Measurements from ENCODE around the gene ADORA3. TPM values are rescaled to one million over a fixed set of nuclear protein-coding genes. Genes with fewer than 3 reads are reported as not detected.

The ADORA3 gene
- total RNA-seq, 4 donors from 2014 or later = 4.9 to 13.3 (median 5.1) TPM

GRCh38 chr1:111481387-111482221 lies 21.8 kb downstream of the ADORA3 start:
- no peaks in the 10 kb centered on the region for H3K27me3 ChIP-seq
- intact Hi-C loops (cut with DNase I) = loop anchor here (5.0 kb wide), 2 partner anchors 226 to 276 kb away; partner anchors contain the start of gene DDX20
- no peaks in the 10 kb centered on the region for H3K9me3 ChIP-seq
- H3K27ac ChIP-seq (replicated peaks in 1 of 4) = no peak overlapping the region
- peaks cover 9 to 25% (median 13%) of the 10 kb centered on the region in 4 donors for H3K4me1 ChIP-seq
- H3K36me3 ChIP-seq = peaks cover 0 to 13% (median 4%) of the 10 kb centered on the region in 4 donors
- 30% methylated on average over 8 of the region's 8 CpGs for WGBS
- TF ChIP-seq EP300 (IDR thresholded peaks at IDR 0.05) (no peak), POLR2AphosphoS5 (IDR thresholded peaks at IDR 0.05) (peak in 1 of 2 donors; percentile 42)
- TF ChIP-seq, protein P1, sequence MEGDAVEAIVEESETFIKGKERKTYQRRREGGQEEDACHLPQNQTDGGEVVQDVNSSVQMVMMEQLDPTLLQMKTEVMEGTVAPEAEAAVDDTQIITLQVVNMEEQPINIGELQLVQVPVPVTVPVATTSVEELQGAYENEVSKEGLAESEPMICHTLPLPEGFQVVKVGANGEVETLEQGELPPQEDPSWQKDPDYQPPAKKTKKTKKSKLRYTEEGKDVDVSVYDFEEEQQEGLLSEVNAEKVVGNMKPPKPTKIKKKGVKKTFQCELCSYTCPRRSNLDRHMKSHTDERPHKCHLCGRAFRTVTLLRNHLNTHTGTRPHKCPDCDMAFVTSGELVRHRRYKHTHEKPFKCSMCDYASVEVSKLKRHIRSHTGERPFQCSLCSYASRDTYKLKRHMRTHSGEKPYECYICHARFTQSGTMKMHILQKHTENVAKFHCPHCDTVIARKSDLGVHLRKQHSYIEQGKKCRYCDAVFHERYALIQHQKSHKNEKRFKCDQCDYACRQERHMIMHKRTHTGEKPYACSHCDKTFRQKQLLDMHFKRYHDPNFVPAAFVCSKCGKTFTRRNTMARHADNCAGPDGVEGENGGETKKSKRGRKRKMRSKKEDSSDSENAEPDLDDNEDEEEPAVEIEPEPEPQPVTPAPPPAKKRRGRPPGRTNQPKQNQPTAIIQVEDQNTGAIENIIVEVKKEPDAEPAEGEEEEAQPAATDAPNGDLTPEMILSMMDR (IDR thresholded peaks at IDR 0.05) = peak; percentile 70 to 92 (median 73)
- peak; percentile 94 for DNase-seq (ENCODE audit: extremely low spot score)
- H3K4me3 ChIP-seq = no peak overlapping the region

DNA sequence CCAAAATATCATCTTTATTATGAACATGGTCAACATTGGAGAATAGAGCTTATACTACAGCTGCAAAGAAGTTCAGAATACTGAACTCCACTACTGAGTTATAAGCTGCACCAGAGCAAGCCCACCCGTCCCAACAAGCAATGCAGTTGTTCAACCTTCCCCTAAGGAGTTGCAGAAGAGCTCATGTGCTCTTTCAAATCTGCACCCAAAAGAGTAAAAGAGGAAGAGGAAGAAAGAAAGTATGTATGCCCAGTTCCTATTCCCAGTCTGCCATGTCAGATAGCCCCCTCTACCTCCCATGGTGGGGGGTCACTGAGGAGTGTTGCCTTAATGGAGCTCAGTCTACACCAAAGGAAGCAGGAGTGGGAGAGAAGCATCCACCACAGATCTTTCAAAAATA lies 22.8 kb downstream of the ADORA3 start:
- intact Hi-C loops (cut with DNase I) = loop anchor here (5.0 kb wide), 2 partner anchors 227 to 277 kb away; partner anchors contain the start of gene DDX20
- Histone ChIP-seq H3K4me1 (peaks cover 9 to 25% (median 16%) of the 10 kb centered on the region in 4 donors), H3K36me3 (peaks cover 0 to 13% (median 4%) of the 10 kb centered on the region in 4 donors), H3K27ac (replicated peaks in 1 of 4) (no peak overlapping the region), H3K27me3 (no peaks in the 10 kb centered on the region), H3K9me3 (no peaks in the 10 kb centered on the region), H3K4me3 (no peak overlapping the region)
- DNase-seq (ENCODE audit: extremely low spot score) = no peak
- TF ChIP-seq, protein P1 (IDR thresholded peaks at IDR 0.05) = no peak
- TF ChIP-seq POLR2AphosphoS5 (IDR thresholded peaks at IDR 0.05) (no peak), EP300 (IDR thresholded peaks at IDR 0.05) (no peak), POLR2A (IDR thresholded peaks at IDR 0.05; ENCODE audit: low read depth) (no peak)
- 72% methylated on average over 1 of the region's 1 CpG for WGBS

DNA sequence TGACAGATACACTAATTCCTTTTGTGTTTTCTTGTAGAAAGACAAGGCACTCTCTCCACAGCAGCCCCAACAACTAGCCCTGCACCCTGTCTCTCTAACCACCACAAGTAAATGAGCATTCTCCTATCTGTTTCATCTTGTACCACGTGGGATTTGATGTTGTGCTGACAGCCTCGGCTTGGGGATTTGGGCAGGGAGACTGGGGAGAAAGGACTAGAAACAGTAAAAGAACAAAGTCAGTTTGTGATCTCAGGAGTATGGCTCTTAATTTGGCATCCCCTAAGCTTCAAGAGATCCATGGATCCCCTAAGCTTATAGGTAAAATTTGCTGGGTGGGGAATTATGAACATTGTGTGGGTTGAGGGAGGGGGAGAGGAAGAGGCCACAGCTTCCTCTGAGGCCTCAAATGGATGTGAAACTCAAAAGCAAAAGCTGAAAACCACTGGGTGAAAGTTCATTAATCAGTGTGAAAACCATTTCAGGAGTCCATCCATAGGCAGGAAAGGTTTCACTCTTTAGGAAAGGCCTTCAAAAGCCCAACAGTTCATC lies 26.6 kb downstream of the ADORA3 start:
- Histone ChIP-seq H3K36me3 (peaks cover 0 to 20% (median 11%) of the 10 kb centered on the region in 4 donors), H3K4me3 (no peak overlapping the region), H3K4me1 (peaks cover 12 to 35% (median 12%) of the 10 kb centered on the region in 4 donors), H3K9me3 (no peaks in the 10 kb centered on the region), H3K27me3 (no peaks in the 10 kb centered on the region), H3K27ac (replicated peaks in 1 of 4) (no peak overlapping the region)
- intact Hi-C loops (cut with DNase I) = no loop called here
- TF ChIP-seq, protein P1 (IDR thresholded peaks at IDR 0.05) = no peak
- TF ChIP-seq EP300 (IDR thresholded peaks at IDR 0.05) = no peak
- no peak for TF ChIP-seq POLR2AphosphoS5 (IDR thresholded peaks at IDR 0.05)
- TF ChIP-seq POLR2A (IDR thresholded peaks at IDR 0.05; ENCODE audit: low read depth) = no peak
- DNase-seq (ENCODE audit: extremely low spot score) = peak; percentile 89
- 55% methylated on average over 2 of the region's 2 CpGs for WGBS

DNA sequence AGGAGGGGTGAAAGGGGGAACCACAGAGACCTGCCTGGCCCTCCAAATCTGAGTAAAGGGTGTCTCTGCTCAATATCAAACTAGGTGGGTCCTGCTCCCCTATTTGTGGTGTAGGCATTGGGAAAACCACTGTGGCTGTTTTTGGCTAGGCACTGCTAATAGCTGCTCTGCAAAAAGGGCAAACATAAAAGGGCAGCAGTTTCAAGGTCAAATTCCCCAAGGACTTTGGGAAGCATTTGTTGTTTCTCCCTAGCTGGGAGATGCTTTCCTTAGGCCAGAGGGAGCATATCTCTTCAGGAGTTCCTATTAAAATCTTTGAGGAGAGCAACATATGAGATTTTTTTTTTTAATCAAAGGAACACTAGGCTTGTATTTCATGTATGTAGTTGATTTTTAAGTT lies 27.2 kb downstream of the ADORA3 start:
- TF ChIP-seq, protein P1 (IDR thresholded peaks at IDR 0.05) = no peak
- TF ChIP-seq POLR2A (IDR thresholded peaks at IDR 0.05; ENCODE audit: low read depth) (no peak), EP300 (IDR thresholded peaks at IDR 0.05) (no peak), POLR2AphosphoS5 (IDR thresholded peaks at IDR 0.05) (no peak)

More for the DNA sequence above, 27.2 kb downstream of the ADORA3 start:
- intact Hi-C loops (cut with DNase I) = no loop called here
- DNase-seq (ENCODE audit: extremely low spot score) = peak; percentile 24
- H3K4me1 ChIP-seq = peaks cover 5 to 29% (median 6%) of the 10 kb centered on the region in 4 donors
- H3K36me3 ChIP-seq = peaks cover 0 to 26% (median 15%) of the 10 kb centered on the region in 4 donors
- no peaks in the 10 kb centered on the region for H3K27me3 ChIP-seq
- no peak overlapping the region for H3K4me3 ChIP-seq
- H3K27ac ChIP-seq (replicated peaks in 1 of 4) = peak overlapping the region in 2 of 4 donors; percentile 1 to 12
- H3K9me3 ChIP-seq = no peaks in the 10 kb centered on the region
